Endodermal cell (in vitro differentiated cells): ENCODE measurements around the gene MTR. TPM values are rescaled to one million over a fixed set of nuclear protein-coding genes. Genes with fewer than 3 reads are reported as not detected.

Experiments used
- DNase-seq: peaks from one replicate; pipeline ENCODE4 v3.0.0-alpha.2; 2017
- H3K27ac ChIP-seq: 2 replicates; pipeline ENCODE4 v1.5.1; 2013; ENCODE audit warnings: mild to moderate bottlenecking, low read depth, low read length, moderate library complexity
- H3K27me3 ChIP-seq: 2 replicates; pipeline ENCODE4 v1.6.1; 2013; ENCODE audit warnings: mild to moderate bottlenecking, low read length, moderate library complexity; ENCODE audit not compliant: insufficient read depth, control insufficient read depth, poor library complexity, severe bottlenecking
- H3K36me3 ChIP-seq: 2 replicates; pipeline ENCODE4 v1.7.0; 2013; ENCODE audit warnings: mild to moderate bottlenecking, low read length, moderate library complexity; ENCODE audit not compliant: control insufficient read depth, insufficient read depth
- H3K4me1 ChIP-seq: one replicate; pipeline ENCODE4 v1.7.0; 2013; ENCODE audit warnings: low read length; ENCODE audit not compliant: control insufficient read depth, insufficient read depth
- H3K4me3 ChIP-seq: 2 replicates; pipeline ENCODE4 v1.5.1; 2013; ENCODE audit warnings: mild to moderate bottlenecking, low read length, moderate library complexity
- H3K9ac ChIP-seq: 2 replicates; pipeline ENCODE4 v1.6.1; 2013; ENCODE audit warnings: mild to moderate bottlenecking, low read length, moderate library complexity; ENCODE audit not compliant: poor library complexity, severe bottlenecking; ENCODE audit errors: extremely low read depth
- H3K9me3 ChIP-seq: 2 replicates; pipeline ENCODE4 v1.6.1; 2013; ENCODE audit warnings: mild to moderate bottlenecking, low read length, moderate library complexity; ENCODE audit not compliant: control insufficient read depth
- H3K27ac Mint-ChIP-seq: 2 replicates; pipeline ENCODE4 v1.8.0; 2020; ENCODE audit warnings: mixed read lengths
- H3K27me3 Mint-ChIP-seq: 2 replicates; pipeline ENCODE4 v1.8.0; 2021; ENCODE audit warnings: mild to moderate bottlenecking, mixed read lengths; ENCODE audit not compliant: insufficient read depth
- H3K36me3 Mint-ChIP-seq: 2 replicates; pipeline ENCODE4 v1.8.0; 2020; ENCODE audit warnings: low read depth, mixed read lengths
- H3K4me1 Mint-ChIP-seq: 2 replicates; pipeline ENCODE4 v1.8.0; 2020; ENCODE audit warnings: mixed read lengths
- H3K4me3 Mint-ChIP-seq: 2 replicates; pipeline ENCODE4 v1.8.0; 2020; ENCODE audit warnings: mild to moderate bottlenecking, moderate library complexity, mixed read lengths
- H3K9me3 Mint-ChIP-seq: 2 replicates; pipeline ENCODE4 v1.8.0; 2020; ENCODE audit warnings: mild to moderate bottlenecking, mixed read lengths
- WGBS, 2 experiments: methylation state at CpG; one replicate each; pipeline versions ENCODE4 v1.1.5 to v1.1.7; 2013; ENCODE audit warnings: missing lambda C conversion rate in 2 of 2, mixed read lengths in 1 of 2; ENCODE audit not compliant: insufficient coverage in 1 of 2, insufficient read length in 1 of 2; 5-methylcytosine and 5-hydroxymethylcytosine counted together
- total RNA-seq, 2 donors: library from RNA; stranded (reverse); fragmentation: NEBNext Ultra II Directional in 1 of 2; extraction: Animal tissue kit (Norgen Biotek cat#: 25700) in 1 of 2; gene quantifications; 2 replicates in 1 of 2; 3 replicates in 1 of 2; pipeline ENCODE4 v1.2.1, GENCODE V29; 2021
- TF ChIP-seq, protein P1 (sequence below): fragments of 200-600 bp; sonication (generic); conservative IDR thresholded peaks from 2 replicates; pipeline ENCODE4 v1.5.0; 2021; ENCODE audit warnings: antibody characterized with exemption, mild to moderate bottlenecking

Gene MTR
- total RNA-seq, 2 donors from 2014 or later, result 28.5 to 29.5 TPM

GRCh38 chr1:236886199-236886598 lies 91.1 kb downstream of the MTR start:
- Histone ChIP-seq H3K4me1 (peaks cover 5% of the 10 kb centered on the region), H3K9me3 (no peaks in the 10 kb centered on the region), H3K36me3 (peaks cover 26% of the 10 kb centered on the region), H3K4me3 (no peak overlapping the region), H3K27ac (no peak overlapping the region), H3K9ac (no peak overlapping the region), H3K27me3 (no peaks in the 10 kb centered on the region)
- Mint-ChIP-seq H3K4me1 (peaks cover 3% of the 10 kb centered on the region), H3K27me3 (no peaks in the 10 kb centered on the region), H3K36me3 (peaks cover 36% of the 10 kb centered on the region), H3K4me3 (no peak overlapping the region), H3K9me3 (no peaks in the 10 kb centered on the region), H3K27ac (no peak overlapping the region)
- 75 to 95% methylated on average over 1 of the region's 1 CpG for WGBS, 2 experiments
- TF ChIP-seq, protein P1, sequence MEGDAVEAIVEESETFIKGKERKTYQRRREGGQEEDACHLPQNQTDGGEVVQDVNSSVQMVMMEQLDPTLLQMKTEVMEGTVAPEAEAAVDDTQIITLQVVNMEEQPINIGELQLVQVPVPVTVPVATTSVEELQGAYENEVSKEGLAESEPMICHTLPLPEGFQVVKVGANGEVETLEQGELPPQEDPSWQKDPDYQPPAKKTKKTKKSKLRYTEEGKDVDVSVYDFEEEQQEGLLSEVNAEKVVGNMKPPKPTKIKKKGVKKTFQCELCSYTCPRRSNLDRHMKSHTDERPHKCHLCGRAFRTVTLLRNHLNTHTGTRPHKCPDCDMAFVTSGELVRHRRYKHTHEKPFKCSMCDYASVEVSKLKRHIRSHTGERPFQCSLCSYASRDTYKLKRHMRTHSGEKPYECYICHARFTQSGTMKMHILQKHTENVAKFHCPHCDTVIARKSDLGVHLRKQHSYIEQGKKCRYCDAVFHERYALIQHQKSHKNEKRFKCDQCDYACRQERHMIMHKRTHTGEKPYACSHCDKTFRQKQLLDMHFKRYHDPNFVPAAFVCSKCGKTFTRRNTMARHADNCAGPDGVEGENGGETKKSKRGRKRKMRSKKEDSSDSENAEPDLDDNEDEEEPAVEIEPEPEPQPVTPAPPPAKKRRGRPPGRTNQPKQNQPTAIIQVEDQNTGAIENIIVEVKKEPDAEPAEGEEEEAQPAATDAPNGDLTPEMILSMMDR, result no peak
- DNase-seq, result no peak

DNA sequence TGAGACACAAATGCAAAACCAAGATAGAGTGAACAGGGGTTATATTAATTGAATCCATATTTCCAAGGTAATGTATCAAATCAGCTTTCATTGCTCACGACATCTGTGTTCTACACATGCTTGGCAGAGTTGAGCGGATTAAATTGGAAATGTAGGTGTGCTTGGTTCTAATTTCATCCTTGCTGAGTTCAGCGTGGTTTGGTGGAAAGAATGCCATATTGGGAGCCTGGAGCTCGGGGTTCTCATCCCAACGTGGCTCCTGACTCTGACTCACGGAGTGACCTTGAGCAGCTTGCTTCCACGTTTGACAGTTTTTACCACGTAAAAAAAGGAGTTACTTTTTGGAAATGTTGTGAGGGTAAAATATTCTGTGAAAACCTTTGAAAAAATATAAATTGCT lies 92.0 kb downstream of the MTR start:
- Mint-ChIP-seq H3K4me1 (peaks cover 3% of the 10 kb centered on the region), H3K36me3 (peaks cover 44% of the 10 kb centered on the region), H3K27me3 (no peaks in the 10 kb centered on the region), H3K9me3 (no peaks in the 10 kb centered on the region), H3K27ac (no peak overlapping the region), H3K4me3 (no peak overlapping the region)
- no peaks in the 10 kb centered on the region for H3K9me3 ChIP-seq
- TF ChIP-seq, protein P1, result no peak
- H3K36me3 ChIP-seq, result peaks cover 35% of the 10 kb centered on the region
- no peaks in the 10 kb centered on the region for H3K27me3 ChIP-seq
- H3K4me1 ChIP-seq, result peaks cover 5% of the 10 kb centered on the region
- WGBS, 2 experiments, result 94 to 96% methylated on average over 8 of the region's 8 CpGs
- no peak for DNase-seq
- no peak overlapping the region for H3K27ac ChIP-seq
- no peak overlapping the region for H3K9ac ChIP-seq
- H3K4me3 ChIP-seq, result no peak overlapping the region

DNA sequence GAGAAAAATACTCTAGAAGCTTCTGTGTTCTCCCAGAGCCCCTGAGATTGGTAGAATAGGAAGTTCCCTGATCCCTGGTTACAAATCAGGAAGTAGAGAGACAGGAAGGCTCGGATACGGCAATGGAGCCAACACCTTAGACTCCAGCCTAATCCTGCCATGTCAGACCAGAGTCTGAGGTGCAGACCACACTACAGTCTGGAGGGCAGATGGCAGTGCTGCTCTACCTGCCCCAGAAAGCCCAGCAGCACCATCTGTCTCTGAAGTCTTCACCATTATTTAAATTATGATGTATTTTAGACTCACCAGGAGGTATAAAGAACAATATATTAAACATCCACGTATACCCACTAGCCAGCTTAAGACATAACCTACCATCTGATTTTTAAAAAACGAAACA lies 93.0 kb downstream of the MTR start:
- Histone ChIP-seq H3K4me1 (peaks cover 5% of the 10 kb centered on the region), H3K9me3 (no peaks in the 10 kb centered on the region), H3K4me3 (no peak overlapping the region), H3K9ac (no peak overlapping the region), H3K27ac (no peak overlapping the region), H3K27me3 (no peaks in the 10 kb centered on the region), H3K36me3 (peaks cover 39% of the 10 kb centered on the region)
- Mint-ChIP-seq H3K27ac (no peak overlapping the region), H3K36me3 (peaks cover 45% of the 10 kb centered on the region), H3K4me3 (no peak overlapping the region), H3K9me3 (no peaks in the 10 kb centered on the region), H3K27me3 (no peaks in the 10 kb centered on the region), H3K4me1 (peaks cover 3% of the 10 kb centered on the region)
- TF ChIP-seq, protein P1, result peak; percentile 42
- DNase-seq, result no peak
- 92 to 96% methylated on average over 2 to 3 of the region's 4 CpGs for WGBS, 2 experiments
